Kidney (tissue), 14 donors: Measurements from ENCODE around the gene HSD17B13. TPM values are rescaled to one million over a fixed set of nuclear protein-coding genes. Genes with fewer than 3 reads are reported as not detected.

ENCODE experiments used
- DNase-seq, 5 donors: peaks; one replicate each; pipeline ENCODE4 v3.0.0-alpha.2; 2013 to 2020
- FAIRE-seq: peaks from 2 replicates; lab custom pipeline; 2012; peaks lifted over from hg19 to GRCh38; lab: Jason Lieb, UNC
- H3K27ac ChIP-seq, 2 donors: one replicate each; pipeline ENCODE4 v1.7.0; 2013; ENCODE audit warnings: low read depth in 2 of 2, low read length in 2 of 2, inconsistent platforms in 1 of 2
- H3K27me3 ChIP-seq: one replicate; pipeline ENCODE4 v1.7.1; 2013; ENCODE audit warnings: low read length, inconsistent platforms; ENCODE audit not compliant: control insufficient read depth, insufficient read depth
- H3K36me3 ChIP-seq, 3 donors: one replicate each; pipeline versions ENCODE4 v1.7.0 to v1.7.1; 2013; ENCODE audit warnings: low read length in 3 of 3, control low read depth in 1 of 3, inconsistent platforms in 1 of 3; ENCODE audit not compliant: insufficient read depth in 3 of 3, control insufficient read depth in 2 of 3
- H3K4me1 ChIP-seq, 3 donors: one replicate each; pipeline versions ENCODE4 v1.7.0 to v1.7.1; 2013; ENCODE audit warnings: low read length in 3 of 3, inconsistent platforms in 1 of 3, low read depth in 1 of 3; ENCODE audit not compliant: control insufficient read depth in 2 of 3, insufficient read depth in 2 of 3
- H3K4me3 ChIP-seq, 3 donors: one replicate each; pipeline versions ENCODE4 v1.7.0 to v1.8.1; 2013; ENCODE audit warnings: low read length in 3 of 3, control low read depth in 1 of 3, inconsistent platforms in 1 of 3
- H3K9ac ChIP-seq, 3 donors: one replicate each; pipeline versions ENCODE4 v1.7.0 to v1.7.1; 2013; ENCODE audit warnings: low read length in 3 of 3, control low read depth in 1 of 3, inconsistent platforms in 1 of 3
- H3K9me3 ChIP-seq, 3 donors: one replicate each; pipeline versions ENCODE4 v1.7.0 to v1.7.1; 2013; ENCODE audit warnings: low read length in 3 of 3, control low read depth in 1 of 3, inconsistent platforms in 1 of 3; ENCODE audit not compliant: control insufficient read depth in 2 of 3, insufficient read depth in 1 of 3
- intact Hi-C: fragments of 100-400 bp; cut with DNase I; formaldehyde crosslinking; loops from one replicate; pipeline ENCODE4 v1.11.1; 2022
- polyA plus RNA-seq: library from polyadenylated mRNA; stranded (reverse); fragments of 350-450 nt; fragmentation: Illumina TruSeq; extraction: RNeasy Lipid Tissue Mini Kit (QIAGEN cat#74804); gene quantifications from one replicate; pipeline ENCODE4 v1.2.3, GENCODE V29; 2014; ENCODE audit warnings: low read depth, low replicate concordance; ENCODE audit not compliant: insufficient read depth
- total RNA-seq: library from RNA; stranded (reverse); fragmentation: NEBNext Ultra II Directional; extraction: Animal tissue kit (Norgen Biotek cat#: 25700); gene quantifications from one replicate; pipeline ENCODE4 v1.2.1, GENCODE V29; 2021
- TF ChIP-seq, protein P1 (sequence below): IDR thresholded peaks from 3 replicates; pipeline ENCODE4 v1.5.1; 2012; ENCODE audit warnings: mild to moderate bottlenecking, moderate library complexity, borderline replicate concordance; ENCODE audit not compliant: insufficient read depth; ENCODE audit errors: extremely low read depth
- donor health status: control.
- donor health status: control.
- donor health status: control.
- donor health status: control.
- donor health status: control.
- donor health status: DM: yes; HTN: yes; CAD: no.
- donor health status: Normal renal cell carcinoma (clear cell type).

The HSD17B13 gene
- total and polyA plus RNA-seq, 2 donors from 2014 or later: not detected

DNA sequence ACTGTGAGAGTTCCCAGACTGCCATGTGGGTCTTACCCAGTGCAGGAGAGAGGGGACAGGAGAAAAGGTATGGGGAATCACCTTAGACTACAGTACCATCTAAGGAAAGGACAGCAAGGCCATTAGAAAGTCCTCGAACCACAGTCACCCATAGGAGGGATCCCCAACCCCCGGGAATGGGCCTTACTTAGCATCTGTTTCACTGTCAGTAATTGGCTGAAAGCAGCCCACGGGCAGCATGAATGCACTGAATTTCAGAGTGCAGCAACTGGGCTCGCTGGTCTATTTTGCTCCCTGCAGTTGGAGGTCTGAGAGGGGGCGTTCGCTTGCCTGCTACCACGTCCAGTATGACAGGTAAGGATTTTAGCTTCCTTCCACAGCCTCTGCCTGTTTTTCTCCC is 51.9 kb downstream of the HSD17B13 start:
- intact Hi-C loops: no loop called here
- TF ChIP-seq, protein P1, sequence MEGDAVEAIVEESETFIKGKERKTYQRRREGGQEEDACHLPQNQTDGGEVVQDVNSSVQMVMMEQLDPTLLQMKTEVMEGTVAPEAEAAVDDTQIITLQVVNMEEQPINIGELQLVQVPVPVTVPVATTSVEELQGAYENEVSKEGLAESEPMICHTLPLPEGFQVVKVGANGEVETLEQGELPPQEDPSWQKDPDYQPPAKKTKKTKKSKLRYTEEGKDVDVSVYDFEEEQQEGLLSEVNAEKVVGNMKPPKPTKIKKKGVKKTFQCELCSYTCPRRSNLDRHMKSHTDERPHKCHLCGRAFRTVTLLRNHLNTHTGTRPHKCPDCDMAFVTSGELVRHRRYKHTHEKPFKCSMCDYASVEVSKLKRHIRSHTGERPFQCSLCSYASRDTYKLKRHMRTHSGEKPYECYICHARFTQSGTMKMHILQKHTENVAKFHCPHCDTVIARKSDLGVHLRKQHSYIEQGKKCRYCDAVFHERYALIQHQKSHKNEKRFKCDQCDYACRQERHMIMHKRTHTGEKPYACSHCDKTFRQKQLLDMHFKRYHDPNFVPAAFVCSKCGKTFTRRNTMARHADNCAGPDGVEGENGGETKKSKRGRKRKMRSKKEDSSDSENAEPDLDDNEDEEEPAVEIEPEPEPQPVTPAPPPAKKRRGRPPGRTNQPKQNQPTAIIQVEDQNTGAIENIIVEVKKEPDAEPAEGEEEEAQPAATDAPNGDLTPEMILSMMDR: no peak
- Histone ChIP-seq H3K36me3 (no peaks in the 10 kb centered on the region), H3K4me3 (no peak overlapping the region), H3K27ac (no peak overlapping the region), H3K9ac (no peak overlapping the region), H3K4me1 (peaks cover 0 to 4% (median 0%) of the 10 kb centered on the region in 3 donors), H3K27me3 (no peaks in the 10 kb centered on the region), H3K9me3 (no peaks in the 10 kb centered on the region)
- FAIRE-seq (no peak), DNase-seq (no peak)

- H3K4me1 ChIP-seq: peaks cover 0 to 4% (median 0%) of the 10 kb centered on the region in 3 donors
- no peaks in the 10 kb centered on the region for H3K27me3 ChIP-seq
- H3K27ac ChIP-seq: no peak overlapping the region
- H3K9ac ChIP-seq: no peak overlapping the region
- FAIRE-seq (peak; percentile 87), DNase-seq (peak in 3 of 5 donors; percentile 19 to 64 (median 41))
- TF ChIP-seq, protein P1: peak; percentile 55
- no peak overlapping the region for H3K4me3 ChIP-seq
- H3K9me3 ChIP-seq: no peaks in the 10 kb centered on the region
- intact Hi-C loops: no loop called here
- no peaks in the 10 kb centered on the region for H3K36me3 ChIP-seq
Measured at GRCh38 chr4:87270144-87270543, 52.5 kb downstream of the HSD17B13 start.

GRCh38 chr4:87268411-87268810 is 54.3 kb downstream of the HSD17B13 start:
- H3K4me3 ChIP-seq: no peak overlapping the region
- peak in 3 of 5 donors; percentile 10 to 66 (median 18) for DNase-seq
- peak; percentile 53 for FAIRE-seq
- H3K9me3 ChIP-seq: no peaks in the 10 kb centered on the region
- peaks cover 0 to 4% (median 0%) of the 10 kb centered on the region in 3 donors for H3K4me1 ChIP-seq
- no peaks in the 10 kb centered on the region for H3K27me3 ChIP-seq
- H3K9ac ChIP-seq: no peak overlapping the region
- TF ChIP-seq, protein P1: no peak
- H3K36me3 ChIP-seq: no peaks in the 10 kb centered on the region
- intact Hi-C loops: no loop called here
- H3K27ac ChIP-seq: no peak overlapping the region

GRCh38 chr4:87266986-87267385 is 55.7 kb downstream of the HSD17B13 start:
- Histone ChIP-seq H3K36me3 (no peaks in the 10 kb centered on the region), H3K4me3 (no peak overlapping the region), H3K9me3 (peaks cover 0 to 7% (median 0%) of the 10 kb centered on the region in 3 donors), H3K27me3 (no peaks in the 10 kb centered on the region), H3K4me1 (peaks cover 0 to 4% (median 0%) of the 10 kb centered on the region in 3 donors), H3K27ac (no peak overlapping the region), H3K9ac (no peak overlapping the region)
- TF ChIP-seq, protein P1: no peak
- intact Hi-C loops: no loop called here
- FAIRE-seq (no peak), DNase-seq (no peak)
